RWPE1 (cell line): ENCODE measurements around the gene LRRN3.

ENCODE experiments used
- CTCF ChIA-PET: fragments of 350-600 bp; sonication (Branson Sonifier 250); formaldehyde crosslinking; extraction: SDS; loops from one replicate; lab custom pipeline; 2021; lab: Yijun Ruan, JAX
- POLR2A ChIA-PET: fragments of 400-600 bp; formaldehyde crosslinking; extraction: SDS; loops from one replicate; lab custom pipeline; 2020; ENCODE audit warnings: antibody characterized with exemption; ENCODE audit not compliant: low non-redundant PET; lab: Yijun Ruan, JAX
- DNase-seq: peaks from one replicate; pipeline ENCODE4 v3.0.0; 2012; ENCODE audit warnings: low spot score
- H3K27ac ChIP-seq: fragments of 450-650 bp; 2 replicates; pipeline ENCODE4 v1.5.1; 2017
- TF ChIP-seq, protein P1 (sequence below): fragments of 450-650 bp; conservative IDR thresholded peaks from 2 replicates; pipeline ENCODE4 v1.5.1; 2017; ENCODE audit warnings: low read depth, mild to moderate bottlenecking

Gene LRRN3

GRCh38 chr7:111098011-111098925 is 7.3 kb downstream of the LRRN3 start:
- ChIA-PET CTCF (interaction anchor here (0.8 to 1.0 kb wide), 2 partner anchors 14 to 638 kb away, joined by 3 read pairs; no protein-coding TSS in a partner anchor), POLR2A (no interaction called here)
- no peak overlapping the region for H3K27ac ChIP-seq
- TF ChIP-seq, protein P1, sequence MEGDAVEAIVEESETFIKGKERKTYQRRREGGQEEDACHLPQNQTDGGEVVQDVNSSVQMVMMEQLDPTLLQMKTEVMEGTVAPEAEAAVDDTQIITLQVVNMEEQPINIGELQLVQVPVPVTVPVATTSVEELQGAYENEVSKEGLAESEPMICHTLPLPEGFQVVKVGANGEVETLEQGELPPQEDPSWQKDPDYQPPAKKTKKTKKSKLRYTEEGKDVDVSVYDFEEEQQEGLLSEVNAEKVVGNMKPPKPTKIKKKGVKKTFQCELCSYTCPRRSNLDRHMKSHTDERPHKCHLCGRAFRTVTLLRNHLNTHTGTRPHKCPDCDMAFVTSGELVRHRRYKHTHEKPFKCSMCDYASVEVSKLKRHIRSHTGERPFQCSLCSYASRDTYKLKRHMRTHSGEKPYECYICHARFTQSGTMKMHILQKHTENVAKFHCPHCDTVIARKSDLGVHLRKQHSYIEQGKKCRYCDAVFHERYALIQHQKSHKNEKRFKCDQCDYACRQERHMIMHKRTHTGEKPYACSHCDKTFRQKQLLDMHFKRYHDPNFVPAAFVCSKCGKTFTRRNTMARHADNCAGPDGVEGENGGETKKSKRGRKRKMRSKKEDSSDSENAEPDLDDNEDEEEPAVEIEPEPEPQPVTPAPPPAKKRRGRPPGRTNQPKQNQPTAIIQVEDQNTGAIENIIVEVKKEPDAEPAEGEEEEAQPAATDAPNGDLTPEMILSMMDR, result no peak
- DNase-seq, result no peak

DNA sequence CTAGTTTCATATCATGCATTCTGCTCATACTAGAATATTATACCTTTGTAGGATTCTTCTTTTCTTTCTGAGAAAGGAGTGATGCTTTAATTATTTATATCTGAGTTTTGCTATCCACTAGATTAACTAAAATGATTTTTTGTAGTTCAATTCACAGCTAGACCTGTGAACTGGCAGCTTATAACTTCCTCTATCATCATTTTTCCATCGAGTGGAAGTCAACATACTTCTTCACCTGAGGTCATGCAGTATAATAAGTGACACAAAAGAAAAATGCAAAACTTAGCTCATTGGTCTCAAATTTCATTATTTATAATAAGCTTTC is 8.0 kb downstream of the LRRN3 start:
- TF ChIP-seq, protein P1, result no peak
- ChIA-PET CTCF (interaction anchor here (0.6 to 0.8 kb wide), 2 partner anchors 13 to 98 kb away, joined by 3 read pairs; no protein-coding TSS in a partner anchor), POLR2A (no interaction called here)

GRCh38 chr7:111101856-111102646 is 11.1 kb downstream of the LRRN3 start:
- POLR2A ChIA-PET, result no interaction called here
- H3K27ac ChIP-seq, result no peak overlapping the region
- CTCF ChIA-PET, result interaction anchor here (0.7 kb wide), 1 partner anchor 87 kb away, joined by 5 read pairs; no protein-coding TSS in a partner anchor
- TF ChIP-seq, protein P1, result no peak
- no peak for DNase-seq

More for the DNA sequence above, 8.0 kb downstream of the LRRN3 start:
- no peak overlapping the region for H3K27ac ChIP-seq
- no peak for DNase-seq

GRCh38 chr7:111103136-111103535 is 12.2 kb downstream of the LRRN3 start:
- POLR2A ChIA-PET, result no interaction called here
- TF ChIP-seq, protein P1, result no peak
- DNase-seq, result no peak
- H3K27ac ChIP-seq, result no peak overlapping the region
- CTCF ChIA-PET, result no interaction called here

GRCh38 chr7:111103678-111104274 is 12.8 kb downstream of the LRRN3 start:
- TF ChIP-seq, protein P1, result no peak
- H3K27ac ChIP-seq, result no peak overlapping the region
- ChIA-PET POLR2A (no interaction called here), CTCF (no interaction called here)
- DNase-seq, result no peak

DNA sequence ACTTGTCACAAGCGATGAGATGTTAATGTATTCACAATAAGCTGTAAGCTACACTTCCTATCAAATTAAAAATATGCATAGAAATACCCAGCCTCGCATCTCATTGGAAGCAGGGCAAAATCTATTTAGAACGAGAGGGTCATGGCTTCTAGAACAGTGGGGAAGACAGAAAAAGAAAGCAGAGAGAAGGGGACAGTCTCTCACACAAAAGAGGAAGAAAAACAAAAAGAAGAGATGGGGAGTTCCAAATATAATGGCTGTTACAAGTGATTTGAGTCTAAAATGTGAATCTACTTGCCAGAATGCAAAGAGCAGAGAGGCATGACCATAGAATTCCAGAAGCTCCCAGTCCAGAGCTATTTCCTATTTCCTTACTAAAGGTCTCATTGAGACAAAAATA is 13.8 kb downstream of the LRRN3 start:
- CTCF ChIA-PET, result no interaction called here
- POLR2A ChIA-PET, result no interaction called here
- TF ChIP-seq, protein P1, result no peak
- no peak for DNase-seq
- H3K27ac ChIP-seq, result no peak overlapping the region
